B cell (primary cell): ENCODE results near the gene LURAP1L.

ENCODE experiments used
- CTCF ChIP-seq: fragments of 200-600 bp; IDR thresholded peaks from one replicate; pipeline ENCODE4 v1.8.0; 2022; ENCODE audit warnings: antibody characterized with exemption, mild to moderate bottlenecking
- EZH2 ChIP-seq: IDR thresholded peaks from 2 replicates; pipeline ENCODE4 v1.6.1; 2012; ENCODE audit warnings: borderline replicate concordance, low read depth, mild to moderate bottlenecking, moderate library complexity, low read length; ENCODE audit not compliant: insufficient read depth, poor library complexity, severe bottlenecking

GRCh38 chr9:12790001-12790400 lies 15.2 kb downstream of the LURAP1L start:
- TF ChIP-seq EZH2 (no peak), CTCF (no peak)
